Chondrocyte (in vitro differentiated cells): ENCODE data around the gene IL12RB2. TPM values are rescaled to one million over a fixed set of nuclear protein-coding genes. Genes with fewer than 3 reads are reported as not detected.
"Not testable (repeated sequence)": the region's sequence is repeated elsewhere in the genome, so short reads cannot be mapped to it uniquely, and the experiment has no call there.

ENCODE experiments used
- DNase-seq: peaks from one replicate; pipeline ENCODE4 v3.0.0; 2021; ENCODE audit warnings: mixed read lengths, low spot score
- H3K27ac Mint-ChIP-seq: one replicate; pipeline ENCODE4 v1.8.0; 2021; ENCODE audit warnings: mild to moderate bottlenecking, moderate library complexity, mixed read lengths; ENCODE audit not compliant: unreplicated experiment
- H3K27me3 Mint-ChIP-seq: 2 replicates; pipeline ENCODE4 v1.8.0; 2021; ENCODE audit warnings: low read depth, mixed read lengths
- H3K36me3 Mint-ChIP-seq: 2 replicates; pipeline ENCODE4 v1.8.0; 2021; ENCODE audit warnings: low read depth, mixed read lengths
- H3K4me1 Mint-ChIP-seq: 2 replicates; pipeline ENCODE4 v1.8.0; 2021; ENCODE audit warnings: low read depth, mild to moderate bottlenecking, mixed read lengths
- H3K4me3 Mint-ChIP-seq: one replicate; pipeline ENCODE4 v1.8.0; 2021; ENCODE audit warnings: mild to moderate bottlenecking, moderate library complexity, mixed read lengths; ENCODE audit not compliant: unreplicated experiment
- H3K9me3 Mint-ChIP-seq: 2 replicates; pipeline ENCODE4 v1.8.0; 2021; ENCODE audit warnings: low read depth, mixed read lengths
- CTCF ChIP-seq: fragments of 200-600 bp; sonication (generic); IDR thresholded peaks from 2 replicates; pipeline ENCODE4 v1.5.0; 2021; ENCODE audit warnings: antibody characterized with exemption, mild to moderate bottlenecking, moderate library complexity
- total RNA-seq: library from RNA; stranded (reverse); gene quantifications from 3 replicates; pipeline ENCODE4 v1.2.1, GENCODE V29; 2021

Gene IL12RB2
- total RNA-seq, 1 donor from 2014 or later: not detected

- no peak for TF ChIP-seq CTCF
- H3K27ac Mint-ChIP-seq: no peak overlapping the region
- peaks cover 11% of the 10 kb centered on the region for H3K4me1 Mint-ChIP-seq
- H3K36me3 Mint-ChIP-seq: peaks cover 4% of the 10 kb centered on the region
- H3K9me3 Mint-ChIP-seq: no peaks in the 10 kb centered on the region
- DNase-seq: no peak
- H3K4me3 Mint-ChIP-seq: no peak overlapping the region
- H3K27me3 Mint-ChIP-seq: no peaks in the 10 kb centered on the region
These were observed 93.8 kb downstream of the IL12RB2 start for GRCh38 chr1:67401443-67401842.

- Mint-ChIP-seq H3K27ac (no peak overlapping the region), H3K4me1 (peaks cover 11% of the 10 kb centered on the region), H3K9me3 (no peaks in the 10 kb centered on the region), H3K36me3 (peaks cover 2% of the 10 kb centered on the region), H3K4me3 (no peak overlapping the region), H3K27me3 (no peaks in the 10 kb centered on the region)
- no peak for DNase-seq
- TF ChIP-seq CTCF: no peak
These were observed 96.5 kb downstream of the IL12RB2 start for GRCh38 chr1:67404212-67404620.

GRCh38 chr1:67405473-67406245 is 98.0 kb downstream of the IL12RB2 start:
- no peak for DNase-seq
- Mint-ChIP-seq H3K36me3 (peaks cover 4% of the 10 kb centered on the region), H3K4me3 (no peak overlapping the region), H3K9me3 (no peaks in the 10 kb centered on the region), H3K4me1 (peaks cover 10% of the 10 kb centered on the region), H3K27me3 (no peaks in the 10 kb centered on the region), H3K27ac (no peak overlapping the region)
- TF ChIP-seq CTCF: no peak

GRCh38 chr1:67407498-67407897 is 99.8 kb downstream of the IL12RB2 start:
- Mint-ChIP-seq H3K4me1 (peaks cover 6% of the 10 kb centered on the region), H3K9me3 (no peaks in the 10 kb centered on the region), H3K27me3 (no peaks in the 10 kb centered on the region), H3K36me3 (peaks cover 11% of the 10 kb centered on the region), H3K4me3 (no peak overlapping the region), H3K27ac (no peak overlapping the region)
- TF ChIP-seq CTCF: no peak
- no peak for DNase-seq

GRCh38 chr1:67408148-67408547 is 100.5 kb downstream of the IL12RB2 start:
- Mint-ChIP-seq H3K27ac (no peak overlapping the region), H3K27me3 (no peaks in the 10 kb centered on the region), H3K4me1 (peaks cover 6% of the 10 kb centered on the region), H3K9me3 (no peaks in the 10 kb centered on the region), H3K36me3 (peaks cover 14% of the 10 kb centered on the region), H3K4me3 (no peak overlapping the region)
- no peak for DNase-seq
- no peak for TF ChIP-seq CTCF

GRCh38 chr1:67413101-67413500 is 105.4 kb downstream of the IL12RB2 start:
- not testable (repeated sequence) for H3K4me1 Mint-ChIP-seq, H3K27ac Mint-ChIP-seq, DNase-seq, H3K4me3 Mint-ChIP-seq, H3K27me3 Mint-ChIP-seq, H3K9me3 Mint-ChIP-seq
- peaks cover 27% of the 10 kb centered on the region for H3K36me3 Mint-ChIP-seq
